ENCODE data around the gene CACNA1B. TPM values are rescaled to one million over a fixed set of nuclear protein-coding genes. Genes with fewer than 3 reads are reported as not detected.

CACNA1B gene
- total and polyA plus RNA-seq, 8 donors, result 0.15 to 0.34 (median 0.29) TPM; not detected in 1

DNA sequence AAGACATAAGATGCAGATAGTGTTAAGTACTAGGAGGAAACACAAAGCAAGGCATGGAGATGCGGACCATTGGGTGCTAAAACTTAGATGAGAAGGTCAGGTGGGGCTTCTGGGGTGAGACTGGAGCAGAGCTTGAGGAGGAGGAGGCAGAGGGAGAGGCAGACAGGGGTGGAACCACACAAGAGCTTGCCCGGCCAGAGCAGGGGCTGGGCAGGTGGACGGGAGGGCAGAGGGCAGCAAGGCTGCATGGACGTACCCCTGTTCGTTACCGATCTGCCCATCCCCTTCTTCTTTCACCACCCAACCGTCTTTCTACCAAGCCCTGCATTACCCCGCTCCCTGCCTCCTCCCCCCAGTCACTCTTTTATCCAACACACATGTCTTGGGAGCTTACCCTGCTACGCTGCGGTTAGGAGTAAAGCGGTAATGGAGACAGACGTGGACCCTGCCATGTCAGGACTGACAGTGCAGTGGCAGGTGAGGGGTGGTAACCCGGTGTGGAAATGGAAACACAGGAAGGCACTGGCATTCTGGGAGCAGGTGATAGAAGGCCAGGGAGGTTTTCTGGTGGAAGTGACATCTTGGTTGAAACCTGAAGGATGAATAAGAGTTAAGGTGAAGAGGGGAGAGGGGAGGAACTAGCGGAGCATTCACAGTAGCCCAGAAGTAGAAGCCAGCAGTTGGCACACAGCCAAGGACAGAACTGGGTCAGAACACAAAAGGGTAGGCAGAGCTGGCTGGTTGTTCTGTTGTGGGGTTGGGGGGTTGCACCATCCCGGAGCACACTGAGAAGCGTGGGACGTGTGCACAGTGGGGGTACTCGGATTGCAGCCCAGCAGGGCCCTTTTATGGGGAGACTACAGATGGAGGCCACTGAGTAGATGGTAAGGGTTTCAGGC, 167.2 kb downstream of the CACNA1B start:
- Histone ChIP-seq H3K9me3 (no peaks in the 10 kb centered on the region), H3K27me3 (peaks cover 0 to 28% of the 10 kb centered on the region in 2 donors), H3K36me3 (no peaks in the 10 kb centered on the region), H3K27ac (no peak overlapping the region), H3K4me3 (no peak overlapping the region), H3K4me1 (no peaks in the 10 kb centered on the region)
- DNase-seq, result no peak
- intact Hi-C loops (cut with DNase I), result no loop called here
- no peak for ATAC-seq
- no peak for TF ChIP-seq CTCF (IDR thresholded peaks at IDR 0.05)

DNA sequence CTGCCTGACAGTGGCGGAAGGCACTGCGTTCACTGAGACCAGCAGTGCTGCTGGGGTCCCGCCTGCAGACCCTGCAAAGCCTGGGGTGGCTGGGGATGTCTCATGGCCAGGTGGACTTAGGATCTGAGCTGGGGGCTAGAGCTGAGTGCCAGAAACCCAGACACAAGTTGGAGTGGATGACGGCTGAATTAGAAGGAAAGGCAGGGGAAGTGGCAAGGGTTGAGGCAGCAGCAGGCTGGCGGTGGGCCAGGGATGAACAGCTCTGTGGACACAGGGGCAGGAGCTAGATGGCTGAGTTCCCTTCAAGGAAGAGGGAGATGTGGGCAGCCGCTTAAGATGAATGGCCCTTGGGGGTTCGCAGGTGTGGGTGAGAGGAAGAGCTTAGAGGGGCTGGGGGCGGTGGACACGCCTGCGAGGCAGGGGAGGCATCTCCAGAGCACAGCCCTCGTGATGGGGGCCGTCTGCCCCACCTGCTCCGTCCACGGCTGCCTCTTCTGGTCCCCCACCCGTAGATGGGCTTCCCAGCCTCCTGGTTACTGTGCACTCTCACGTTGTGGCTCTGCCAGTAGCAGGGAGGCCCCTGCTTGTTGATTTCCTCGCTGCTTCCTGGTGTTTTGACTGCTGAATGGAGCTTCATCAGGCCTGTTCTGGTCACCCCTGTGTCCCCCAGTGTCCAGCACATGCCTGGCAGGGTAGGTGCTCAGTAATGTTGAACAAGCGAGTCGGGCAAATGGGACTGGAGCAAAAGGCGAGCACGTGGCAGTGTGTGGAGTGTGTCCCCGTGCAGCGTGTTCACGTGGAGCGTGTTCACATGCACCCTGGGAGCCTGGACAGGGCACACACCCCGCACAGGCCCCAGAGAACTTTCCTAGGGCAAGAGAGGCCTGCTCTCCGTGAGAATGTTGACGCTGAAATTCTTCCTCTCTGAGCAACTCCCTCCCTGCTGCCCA, 168.2 kb downstream of the CACNA1B start:
- H3K27ac ChIP-seq, result no peak overlapping the region
- no peaks in the 10 kb centered on the region for H3K36me3 ChIP-seq
- DNase-seq, result no peak
- H3K27me3 ChIP-seq, result peaks cover 0 to 39% of the 10 kb centered on the region in 2 donors
- intact Hi-C loops (cut with DNase I), result no loop called here
- no peaks in the 10 kb centered on the region for H3K4me1 ChIP-seq
- no peak for ATAC-seq
- H3K4me3 ChIP-seq, result no peak overlapping the region
- no peak for TF ChIP-seq CTCF (IDR thresholded peaks at IDR 0.05)
- H3K9me3 ChIP-seq, result no peaks in the 10 kb centered on the region

DNA sequence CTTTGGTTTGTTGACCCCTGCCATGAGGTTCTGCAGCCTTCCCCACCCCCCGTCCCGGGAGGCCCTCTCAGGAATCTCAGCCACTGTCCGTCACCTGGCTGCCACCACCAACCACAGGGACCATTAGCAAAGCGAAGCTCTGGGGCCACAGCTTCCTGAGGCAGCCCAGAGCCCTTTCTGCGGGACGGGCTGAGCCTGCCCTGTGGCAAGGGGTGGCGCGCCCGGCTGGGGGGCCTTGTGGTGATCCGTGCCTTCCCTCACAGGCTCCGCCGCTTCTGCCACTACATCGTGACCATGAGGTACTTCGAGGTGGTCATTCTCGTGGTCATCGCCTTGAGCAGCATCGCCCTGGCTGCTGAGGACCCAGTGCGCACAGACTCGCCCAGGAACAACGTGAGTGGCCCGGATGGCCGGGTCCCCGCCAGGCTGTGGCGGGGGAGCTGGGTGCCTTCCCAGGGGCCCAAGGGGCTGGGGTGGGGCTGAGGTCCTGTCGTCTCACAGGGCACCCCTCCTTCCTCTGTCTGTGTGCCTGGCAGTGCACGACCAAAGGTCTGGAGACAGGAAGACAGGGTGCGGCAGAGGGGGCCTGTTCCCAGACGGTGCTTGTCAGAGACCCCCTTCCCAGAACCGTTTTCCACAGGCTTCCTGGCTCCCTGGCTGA, 169.2 kb downstream of the CACNA1B start:
- DNase-seq, result no peak
- ATAC-seq, result no peak
- H3K4me3 ChIP-seq, result no peak overlapping the region
- intact Hi-C loops (cut with DNase I), result no loop called here
- H3K4me1 ChIP-seq, result no peaks in the 10 kb centered on the region
- H3K27ac ChIP-seq, result no peak overlapping the region
- no peaks in the 10 kb centered on the region for H3K9me3 ChIP-seq
- peaks cover 0 to 38% of the 10 kb centered on the region in 2 donors for H3K27me3 ChIP-seq
- no peak for TF ChIP-seq CTCF (IDR thresholded peaks at IDR 0.05)
- H3K36me3 ChIP-seq, result no peaks in the 10 kb centered on the region

DNA sequence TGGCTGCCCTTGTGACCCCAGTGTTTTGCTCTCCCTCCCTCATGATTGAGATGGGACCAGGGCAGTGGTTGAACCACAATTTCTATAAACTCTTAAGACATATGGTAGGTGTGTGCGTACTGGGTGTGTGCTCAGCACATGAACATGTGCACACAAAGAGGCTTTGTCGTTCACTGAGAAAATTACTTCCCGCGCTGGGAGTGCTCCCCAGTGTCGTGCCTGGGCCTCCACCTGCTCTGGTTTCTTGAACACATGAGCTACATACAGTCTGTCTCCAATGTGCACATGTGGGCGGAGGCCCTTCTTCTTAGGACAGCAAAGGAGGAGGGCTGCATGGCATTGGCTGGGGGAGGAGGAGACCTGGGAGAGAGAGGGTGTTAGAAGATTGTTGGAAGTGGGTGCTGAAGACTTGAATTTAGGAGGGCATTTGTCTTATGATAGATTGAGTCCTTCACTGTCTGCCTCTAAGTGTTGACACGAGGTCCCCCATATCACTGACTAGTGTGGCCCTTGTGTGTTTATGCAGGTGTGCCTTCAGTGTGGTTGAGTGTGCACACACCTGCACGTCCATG, 170.0 kb downstream of the CACNA1B start:
- intact Hi-C loops (cut with DNase I), result no loop called here
- no peaks in the 10 kb centered on the region for H3K36me3 ChIP-seq
- H3K4me1 ChIP-seq, result no peaks in the 10 kb centered on the region
- TF ChIP-seq CTCF (IDR thresholded peaks at IDR 0.05), result no peak
- H3K9me3 ChIP-seq, result no peaks in the 10 kb centered on the region
- no peak overlapping the region for H3K4me3 ChIP-seq
- peaks cover 0 to 36% of the 10 kb centered on the region in 2 donors for H3K27me3 ChIP-seq
- ATAC-seq (no peak), DNase-seq (no peak)
- no peak overlapping the region for H3K27ac ChIP-seq

Data from left lung (tissue), 10 donors.